Measurements from ENCODE around the gene TESPA1. TPM values are rescaled to one million over a fixed set of nuclear protein-coding genes. Genes with fewer than 3 reads are reported as not detected.
"Not testable (repeated sequence)": the region's sequence is repeated elsewhere in the genome, so short reads cannot be mapped to it uniquely, and the experiment has no call there.

TESPA1 gene
- polyA plus RNA-seq (ENCODE audit: insufficient read length) = 0.18 TPM
- long read RNA-seq, donor 1 = 0 reads
- long read RNA-seq, donor 2 = 0 reads
- long read RNA-seq, donor 3 = 0 reads
- long read RNA-seq, donor 4 = 0 reads
- long read RNA-seq, donor 5 = 0 reads
- long read RNA-seq, donor 6 = 0 reads
- long read RNA-seq, donor 7 = 0 reads
- long read RNA-seq, donor 8 = 0 reads

GRCh38 chr12:54984658-54985376 lies at the start of gene TESPA1:
Gene TESPA1 (minus strand): TSS chr12:54984762. CDS start chr12:54974562, 10,200 bp downstream.
- DNase-seq = no peak

GRCh38 chr12:55034218-55034617 lies 49.7 kb upstream of the TESPA1 start:
- no peak for DNase-seq

DNA sequence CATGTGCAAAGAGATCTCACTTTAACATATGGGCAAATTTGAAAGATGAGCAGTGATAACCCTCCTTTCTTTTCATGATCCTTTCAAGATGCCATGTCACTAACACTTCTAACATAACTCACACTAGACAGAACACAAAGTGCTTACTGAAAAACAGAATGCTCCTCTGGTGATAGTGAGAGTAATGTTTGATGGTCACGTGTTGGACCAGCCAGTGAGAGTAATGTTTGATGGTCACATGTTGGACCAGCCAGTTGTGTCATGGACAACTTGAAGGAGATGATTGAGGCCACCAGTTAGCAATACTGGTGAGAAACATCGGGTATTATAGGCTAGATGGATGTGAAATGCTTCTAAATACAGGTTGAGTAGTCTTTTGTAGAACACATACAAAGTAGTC lies 40.9 kb upstream of the TESPA1 start:
- DNase-seq = no peak

GRCh38 chr12:55024575-55024974 lies 40.0 kb upstream of the TESPA1 start:
- no peak for DNase-seq

DNA sequence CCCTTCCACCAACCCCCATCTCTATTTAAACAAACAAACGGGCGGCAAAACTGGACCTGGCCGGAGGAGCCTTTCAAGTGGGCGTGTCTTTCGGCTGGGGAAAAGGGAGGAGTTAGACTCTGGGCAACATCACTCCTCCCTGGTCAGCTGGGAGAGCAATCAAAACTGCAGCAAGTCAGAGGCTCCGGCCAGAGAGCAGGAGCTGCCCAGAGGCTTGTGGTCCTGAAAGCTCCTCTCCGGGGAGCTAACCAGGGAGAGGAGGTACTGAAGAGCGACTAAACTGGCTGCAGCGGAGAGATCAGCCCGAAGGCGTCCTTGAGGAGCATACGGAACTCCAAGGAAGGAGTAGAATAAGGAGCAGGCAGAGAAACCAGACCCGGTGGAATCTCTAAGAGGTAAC lies 35.2 kb upstream of the TESPA1 start, which contains the start of gene NEUROD4:
TSS of gene NEUROD4 (plus strand) at position 191 of the 400 bp plus-strand sequence. CDS start 6,466 bp downstream, outside the sequence.
- peak; percentile 84 for DNase-seq

- DNase-seq = no peak
These were observed 32.9 kb upstream of the TESPA1 start for GRCh38 chr12:55017416-55017925.

DNA sequence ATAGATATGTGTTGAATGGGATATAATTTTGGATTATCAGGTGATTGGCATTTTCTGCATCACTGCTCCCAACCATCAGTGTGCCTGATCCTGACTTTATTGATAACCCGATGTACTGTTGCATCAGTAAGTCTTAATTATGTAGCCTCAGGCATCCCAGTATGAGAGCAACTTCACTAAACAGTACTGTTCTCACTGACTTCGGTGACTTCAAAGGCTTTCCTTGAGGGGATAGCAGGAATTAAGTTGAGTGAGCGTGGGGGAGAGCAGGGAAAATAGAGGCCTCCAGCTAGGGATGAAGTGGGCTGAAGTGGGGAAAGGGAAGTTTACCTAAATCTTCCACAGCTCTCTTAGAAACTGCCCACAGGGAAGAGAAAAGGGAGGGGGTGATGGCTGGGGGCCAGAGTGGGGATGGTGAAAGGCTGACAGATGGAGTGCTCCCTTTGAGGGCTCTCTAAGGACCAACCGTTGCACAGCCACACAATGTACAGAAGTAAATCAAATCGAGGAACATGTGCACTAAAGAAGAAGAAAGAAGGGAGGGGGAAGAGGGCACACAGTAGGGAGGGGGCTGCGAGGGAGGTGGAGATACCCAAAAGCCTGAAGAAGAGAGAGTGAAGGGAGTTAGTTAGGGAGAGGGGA lies 24.5 kb upstream of the TESPA1 start:
- DNase-seq = no peak

GRCh38 chr12:55002355-55002754 lies 17.8 kb upstream of the TESPA1 start:
- DNase-seq = no peak

DNA sequence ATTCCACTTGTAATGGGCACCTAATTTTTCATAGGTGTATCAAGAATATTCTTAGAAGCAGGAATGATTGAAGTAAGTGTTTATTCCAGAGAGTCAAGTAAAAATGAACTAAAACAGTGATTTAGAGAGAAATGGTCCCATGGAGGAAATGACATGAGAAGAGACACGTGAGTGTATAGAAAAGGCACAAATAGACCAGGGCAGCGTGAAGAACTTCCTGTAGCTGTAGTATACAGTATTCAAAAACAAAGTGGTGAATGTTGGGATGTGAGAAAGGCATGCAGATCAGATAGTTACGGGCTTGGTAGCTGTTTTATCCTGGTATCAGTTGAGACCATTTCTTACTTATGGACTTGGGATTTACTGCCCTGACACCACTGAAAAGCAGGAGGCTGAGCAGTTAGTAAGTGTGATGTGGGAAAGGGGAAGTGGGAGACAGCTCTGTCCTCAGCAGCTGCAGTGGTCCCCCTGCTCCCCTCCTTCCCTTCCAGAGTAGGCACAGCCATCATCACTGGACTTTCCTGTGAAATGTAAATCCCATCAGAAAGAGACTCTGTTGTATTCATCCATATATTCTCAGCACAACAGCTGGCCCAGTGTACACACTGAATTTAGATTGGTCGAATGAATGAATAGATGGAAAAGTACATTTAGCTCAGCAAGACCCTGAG lies 16.8 kb upstream of the TESPA1 start:
- no peak for DNase-seq

GRCh38 chr12:54998958-54999510 lies 14.5 kb upstream of the TESPA1 start:
- no peak for DNase-seq

DNA sequence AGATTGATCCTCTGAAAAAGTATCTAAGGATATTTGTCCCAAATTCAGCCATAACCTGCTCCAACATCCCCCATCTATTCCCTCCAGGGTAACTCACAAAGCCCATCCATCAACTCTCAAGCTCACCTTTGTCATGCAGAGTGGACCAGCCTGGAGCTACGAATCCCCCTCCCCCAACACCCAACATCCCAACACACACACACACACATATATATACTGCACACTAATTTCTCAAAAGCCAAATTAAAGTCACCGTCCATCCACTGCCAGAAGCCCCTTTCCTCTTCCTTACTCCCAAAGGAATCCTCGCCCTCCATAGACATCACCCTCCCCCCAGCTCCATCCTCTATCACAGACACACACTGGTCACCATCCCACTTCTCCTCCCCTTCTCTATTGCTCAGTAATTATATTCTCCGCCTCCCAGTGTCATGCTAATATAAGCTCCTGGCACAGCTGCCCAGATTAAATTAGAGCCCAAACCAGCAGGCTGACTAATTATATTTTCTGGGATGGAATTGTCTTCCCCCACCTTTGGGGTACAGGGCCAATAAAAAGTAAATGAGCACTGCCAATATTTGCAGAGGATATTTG lies 13.5 kb upstream of the TESPA1 start:
- no peak for DNase-seq

DNA sequence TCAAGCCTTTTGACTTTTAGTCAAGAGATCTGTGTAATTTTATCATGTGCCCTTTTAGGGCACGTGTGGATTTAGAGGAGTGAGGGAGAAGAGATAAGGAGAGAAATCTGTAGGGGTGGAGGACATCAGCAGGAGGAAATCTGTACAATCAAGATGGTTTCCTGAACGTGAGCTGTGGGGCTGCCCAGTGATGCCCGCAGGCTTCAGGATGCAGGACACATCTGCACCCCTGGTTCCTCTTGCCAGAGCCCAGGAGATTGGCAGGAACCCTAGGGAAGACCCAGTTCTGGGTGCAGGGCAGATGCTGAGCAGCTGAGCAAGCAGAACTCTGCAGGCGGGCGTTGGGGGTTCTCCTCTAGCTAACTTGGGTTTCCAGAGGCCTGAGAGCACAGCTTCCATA lies 11.6 kb upstream of the TESPA1 start:
- no peak for DNase-seq

GRCh38 chr12:54993181-54993835 lies 8.7 kb upstream of the TESPA1 start:
- peak; percentile 65 for DNase-seq

GRCh38 chr12:54991991-54992375 lies 7.4 kb upstream of the TESPA1 start:
- DNase-seq = no peak

DNA sequence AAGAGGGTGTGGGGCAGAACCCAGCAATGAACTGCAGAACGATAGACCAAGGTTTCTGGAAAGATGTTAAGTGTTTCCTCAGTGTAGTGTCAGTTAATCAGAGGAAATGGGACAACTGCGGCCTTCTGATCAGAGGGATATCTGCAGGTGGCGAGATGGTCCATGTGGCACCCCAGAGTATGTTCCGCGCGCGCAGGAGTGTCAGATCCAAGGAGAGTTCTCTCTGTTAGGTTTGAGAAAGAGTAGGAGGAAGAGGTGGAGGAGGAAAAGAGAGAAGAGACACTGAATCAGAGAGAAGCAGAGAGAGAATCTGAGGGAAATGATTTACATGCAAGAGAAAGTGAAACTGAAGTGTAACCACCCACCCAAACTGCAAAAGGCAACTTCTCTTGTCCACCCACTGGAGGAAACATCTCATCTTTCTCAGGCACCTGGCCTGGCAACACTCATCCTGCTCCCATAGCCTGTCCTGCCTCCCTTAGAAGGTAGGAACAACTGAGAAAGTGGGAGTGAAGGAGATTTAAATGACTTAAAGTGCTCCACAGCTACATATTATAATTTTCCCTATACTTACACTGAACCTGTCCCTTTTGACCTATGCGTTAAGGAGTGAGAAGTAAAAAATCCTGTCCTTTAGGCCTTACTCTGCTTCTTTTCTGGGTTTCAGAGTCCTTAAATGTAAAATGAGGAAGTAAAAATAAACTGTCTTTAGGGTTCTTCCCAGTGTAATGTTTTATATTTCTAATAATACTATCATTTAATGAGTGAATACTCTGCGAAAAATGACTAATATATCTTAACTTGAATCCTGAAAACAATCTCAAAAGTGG lies 6.8 kb upstream of the TESPA1 start:
- DNase-seq = no peak

DNA sequence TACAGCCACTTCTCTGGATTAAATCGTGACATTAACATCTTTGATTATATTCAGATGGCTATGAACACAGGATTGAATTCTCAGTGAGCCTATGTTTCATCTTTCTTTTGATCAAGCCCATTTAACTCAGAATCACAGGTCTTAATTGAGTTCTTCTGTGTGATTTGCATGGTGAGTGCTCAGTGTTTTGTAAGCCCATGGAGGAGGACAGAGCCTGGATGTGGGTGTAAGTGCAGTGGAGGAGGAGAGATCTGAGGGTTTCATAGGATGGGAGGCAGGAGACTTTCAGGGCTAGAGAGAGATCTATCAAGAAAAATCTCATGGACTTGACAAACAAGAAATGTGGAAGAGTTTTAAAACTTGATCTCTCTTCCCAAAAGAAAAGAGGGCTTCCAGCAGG lies 5.3 kb upstream of the TESPA1 start:
- DNase-seq = no peak

- no peak for DNase-seq
These were observed 4.0 kb upstream of the TESPA1 start for GRCh38 chr12:54988402-54989054.

DNA sequence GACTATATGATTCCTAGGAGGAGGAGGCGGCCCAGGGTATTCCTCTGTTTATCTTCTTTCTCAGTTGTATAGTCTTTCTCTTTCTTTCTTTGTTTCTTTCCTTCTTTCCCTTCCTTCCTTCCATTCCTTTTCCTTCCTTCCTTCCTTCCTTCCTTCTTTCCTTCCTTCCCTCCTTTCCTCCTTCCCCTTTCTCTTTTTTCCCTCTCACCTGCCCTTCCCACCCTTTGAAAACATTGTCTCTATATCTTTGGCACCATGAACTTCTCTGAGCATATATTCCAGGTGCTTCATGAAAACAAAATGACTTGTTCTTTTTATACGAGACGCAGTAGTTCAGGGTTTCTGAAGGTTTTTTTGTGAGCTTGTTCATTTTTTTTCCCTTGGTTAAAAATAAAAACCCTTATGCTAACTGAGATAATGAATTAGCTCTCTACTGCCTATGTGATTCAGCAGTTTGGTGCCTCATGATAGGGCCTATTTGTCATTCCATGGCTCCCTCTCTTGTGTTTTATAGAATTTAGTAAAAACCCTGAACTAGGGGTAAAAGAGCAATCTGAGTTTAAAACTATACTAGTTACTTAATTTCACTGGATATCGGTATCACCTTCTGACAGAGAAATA lies 3.2 kb upstream of the TESPA1 start:
- no peak for DNase-seq

DNA sequence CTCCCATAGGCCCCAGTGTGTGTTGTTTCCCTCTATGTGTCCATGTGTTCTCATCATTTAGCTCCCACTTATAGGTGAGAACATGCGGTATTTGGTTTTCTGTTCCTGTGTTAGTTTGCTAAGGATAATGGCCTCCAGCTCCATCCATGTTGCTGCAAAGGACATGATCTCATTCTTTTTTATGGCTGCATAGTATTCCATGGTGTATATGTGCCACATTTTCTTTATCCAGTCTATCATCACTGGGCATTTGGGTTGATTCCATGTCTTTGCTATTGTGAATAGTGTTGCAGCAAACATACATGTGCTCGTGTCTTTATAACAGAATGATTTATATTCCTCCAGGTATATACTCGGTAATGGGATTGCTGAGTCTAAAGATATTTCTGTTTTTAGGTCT lies 2.2 kb upstream of the TESPA1 start:
- DNase-seq = not testable (repeated sequence)
